ENCODE data around the gene IFITM5.

DNA sequence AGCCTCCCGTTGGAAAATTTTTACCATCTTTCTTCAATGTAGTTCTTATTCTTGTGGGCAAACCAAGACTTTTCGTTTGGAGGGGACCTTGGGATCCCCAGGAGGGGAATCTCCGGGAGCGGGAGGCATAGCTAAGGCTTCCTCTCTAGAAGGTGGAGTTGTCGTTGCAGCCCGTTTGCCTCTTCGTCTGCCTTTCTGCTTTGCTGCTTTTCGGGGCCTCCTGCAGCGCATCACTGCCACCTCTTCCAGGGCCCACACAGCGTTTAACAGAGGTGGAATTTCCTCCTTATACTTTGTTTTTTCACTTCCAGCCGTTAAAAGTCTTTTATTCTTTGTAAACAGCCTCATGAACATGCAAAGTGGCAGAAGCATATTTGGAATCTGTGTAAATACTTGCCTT, 24.8 kb upstream of the IFITM5 start:
- TF ChIP-seq BRF1 (IDR thresholded peaks at IDR 0.05; ENCODE audit: borderline replicate concordance, extremely low read depth, insufficient read length) (no peak), BDP1 (IDR thresholded peaks at IDR 0.05; ENCODE audit: insufficient read depth, insufficient read length) (no peak), HIVEP1 (CRISPR knock-in tag; IDR thresholded peaks at IDR 0.05) (no peak), ZEB2 (IDR thresholded peaks at IDR 0.05) (no peak), RNF2 (IDR thresholded peaks at IDR 0.05) (no peak), E2F3 (CRISPR knock-in tag; IDR thresholded peaks at IDR 0.05) (no peak), JUND (IDR thresholded peaks at IDR 0.05; ENCODE audit: borderline replicate concordance, low read depth, low read length) (no peak), JUND (tag; IDR thresholded peaks at IDR 0.05; ENCODE audit: borderline replicate concordance, low read depth, low read length) (no peak), JUNB (CRISPR knock-in tag; conservative IDR thresholded peaks at IDR 0.05) (no peak), ZNF140 (CRISPR knock-in tag; IDR thresholded peaks at IDR 0.05) (no peak)
- TF ChIP-seq, protein P1, sequence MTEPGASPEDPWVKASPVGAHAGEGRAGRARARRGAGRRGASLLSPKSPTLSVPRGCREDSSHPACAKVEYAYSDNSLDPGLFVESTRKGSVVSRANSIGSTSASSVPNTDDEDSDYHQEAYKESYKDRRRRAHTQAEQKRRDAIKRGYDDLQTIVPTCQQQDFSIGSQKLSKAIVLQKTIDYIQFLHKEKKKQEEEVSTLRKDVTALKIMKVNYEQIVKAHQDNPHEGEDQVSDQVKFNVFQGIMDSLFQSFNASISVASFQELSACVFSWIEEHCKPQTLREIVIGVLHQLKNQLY (CRISPR knock-in tag; conservative IDR thresholded peaks at IDR 0.05) = no peak

Measured in K562 (cell line).